HG03103 (cell line): ENCODE results near the gene CHST4.
"Not testable (repeated sequence)": the region's sequence is repeated elsewhere in the genome, so short reads cannot be mapped to it uniquely, and the experiment has no call there.

Source experiments
- ATAC-seq: cut with Tn5 transposase; IDR thresholded peaks from one replicate; pipeline ENCODE4 v1.9.1; 2021; ENCODE audit warnings: low read depth; ENCODE audit not compliant: unreplicated experiment

CHST4 gene

GRCh38 chr16:71520550-71520949 is 5.7 kb upstream of the CHST4 start:
- ATAC-seq: no peak

GRCh38 chr16:71524566-71525553 is 1.4 kb upstream of the CHST4 start:
- no peak for ATAC-seq

DNA sequence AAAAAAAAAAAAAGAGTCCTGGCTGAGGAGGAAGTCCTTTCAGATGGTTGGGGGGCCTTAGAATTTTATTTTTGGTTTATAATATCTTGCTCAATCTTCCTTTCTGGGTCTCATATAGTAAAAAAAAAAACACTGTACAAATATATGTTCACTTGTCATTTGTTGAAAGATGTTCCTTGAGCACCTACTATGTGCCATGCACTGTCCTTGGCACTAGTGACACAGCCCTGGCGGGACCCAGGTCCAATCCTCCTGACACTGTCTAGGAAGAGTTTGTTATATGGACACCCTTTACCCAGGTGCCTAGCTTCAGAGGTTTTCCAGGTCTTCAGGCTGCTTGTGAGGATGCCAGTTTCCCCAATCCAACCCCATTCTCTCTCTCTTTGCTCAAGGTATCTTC is 2.0 kb downstream of the CHST4 start:
- no peak for ATAC-seq

DNA sequence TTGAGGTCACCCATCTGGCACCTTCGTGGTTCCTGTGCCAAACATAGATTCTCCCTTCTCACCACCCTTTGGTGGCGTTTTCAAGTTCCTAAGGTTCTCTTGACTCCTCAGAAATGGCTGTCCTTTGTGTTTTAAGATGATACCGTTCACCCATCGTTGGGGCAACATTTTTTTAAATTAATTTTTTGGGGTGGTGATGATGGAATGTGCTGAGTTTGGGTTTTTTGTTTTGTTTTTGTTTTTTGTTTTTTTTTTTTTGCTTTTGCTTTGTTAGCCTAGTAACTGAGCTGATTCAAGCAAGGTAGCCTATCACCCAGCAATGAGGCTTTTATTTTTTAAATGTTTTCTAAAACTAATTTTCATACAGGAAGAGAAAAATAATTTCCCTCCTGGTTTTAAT is 2.6 kb downstream of the CHST4 start:
- no peak for ATAC-seq

DNA sequence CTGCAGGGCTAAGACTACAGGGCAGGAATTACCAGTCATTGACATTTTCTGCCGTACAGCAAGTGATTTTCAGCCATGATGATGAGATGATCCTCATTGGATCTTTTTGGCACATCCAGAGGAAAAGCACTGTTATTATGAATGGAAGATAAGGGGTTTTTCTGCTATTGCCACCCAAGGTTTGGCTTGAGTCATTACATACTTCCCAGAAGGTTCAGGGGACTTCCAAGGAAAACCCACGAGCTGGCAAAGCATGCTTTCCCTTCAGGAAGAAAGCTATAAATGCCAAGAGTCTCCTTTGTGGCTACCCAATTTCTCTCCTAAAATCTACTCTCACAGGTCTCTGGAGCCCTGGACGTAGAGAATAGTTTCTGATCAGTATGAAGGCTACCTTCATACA is 6.1 kb downstream of the CHST4 start:
- ATAC-seq: no peak

DNA sequence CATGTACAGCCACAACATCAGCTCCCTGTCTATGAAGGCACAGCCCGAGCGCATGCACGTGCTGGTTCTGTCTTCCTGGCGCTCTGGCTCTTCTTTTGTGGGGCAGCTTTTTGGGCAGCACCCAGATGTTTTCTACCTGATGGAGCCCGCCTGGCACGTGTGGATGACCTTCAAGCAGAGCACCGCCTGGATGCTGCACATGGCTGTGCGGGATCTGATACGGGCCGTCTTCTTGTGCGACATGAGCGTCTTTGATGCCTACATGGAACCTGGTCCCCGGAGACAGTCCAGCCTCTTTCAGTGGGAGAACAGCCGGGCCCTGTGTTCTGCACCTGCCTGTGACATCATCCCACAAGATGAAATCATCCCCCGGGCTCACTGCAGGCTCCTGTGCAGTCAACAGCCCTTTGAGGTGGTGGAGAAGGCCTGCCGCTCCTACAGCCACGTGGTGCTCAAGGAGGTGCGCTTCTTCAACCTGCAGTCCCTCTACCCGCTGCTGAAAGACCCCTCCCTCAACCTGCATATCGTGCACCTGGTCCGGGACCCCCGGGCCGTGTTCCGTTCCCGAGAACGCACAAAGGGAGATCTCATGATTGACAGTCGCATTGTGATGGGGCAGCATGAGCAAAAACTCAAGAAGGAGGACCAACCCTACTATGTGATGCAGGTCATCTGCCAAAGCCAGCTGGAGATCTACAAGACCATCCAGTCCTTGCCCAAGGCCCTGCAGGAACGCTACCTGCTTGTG is 10.7 kb downstream of the CHST4 start:
- no peak for ATAC-seq

DNA sequence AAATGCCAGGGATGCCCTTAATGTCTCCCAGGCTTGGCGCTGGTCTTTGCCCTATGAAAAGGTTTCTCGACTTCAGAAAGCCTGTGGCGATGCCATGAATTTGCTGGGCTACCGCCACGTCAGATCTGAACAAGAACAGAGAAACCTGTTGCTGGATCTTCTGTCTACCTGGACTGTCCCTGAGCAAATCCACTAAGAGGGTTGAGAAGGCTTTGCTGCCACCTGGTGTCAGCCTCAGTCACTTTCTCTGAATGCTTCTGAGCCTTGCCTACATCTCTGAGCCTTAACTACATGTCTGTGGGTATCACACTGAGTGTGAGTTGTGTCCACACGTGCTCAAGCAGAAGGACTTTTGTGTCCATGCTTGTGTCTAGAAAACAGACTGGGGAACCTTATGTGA is 11.4 kb downstream of the CHST4 start:
- no peak for ATAC-seq

DNA sequence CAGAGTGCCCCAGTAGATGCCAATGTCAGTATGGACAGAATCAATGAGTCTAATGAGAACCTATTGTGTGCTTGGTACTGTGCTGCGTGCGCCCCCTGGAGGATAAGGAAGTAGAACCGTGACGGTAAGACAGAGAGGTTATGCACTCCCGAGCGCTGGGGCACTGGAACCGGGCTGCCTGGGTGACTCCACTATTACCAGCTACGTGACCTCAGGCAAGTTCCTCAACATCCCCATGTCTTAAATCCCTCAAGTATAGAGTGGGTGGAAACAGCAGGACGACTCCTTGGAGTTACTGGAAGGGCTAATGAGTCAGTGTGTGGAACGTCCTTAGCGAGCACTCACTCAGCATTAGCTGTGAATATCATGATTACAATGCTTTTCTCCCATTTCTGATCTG is 16.2 kb downstream of the CHST4 start:
- peak; percentile 75 for ATAC-seq

- no peak for ATAC-seq
Measured at GRCh38 chr16:71547168-71547567, 20.9 kb downstream of the CHST4 start.

DNA sequence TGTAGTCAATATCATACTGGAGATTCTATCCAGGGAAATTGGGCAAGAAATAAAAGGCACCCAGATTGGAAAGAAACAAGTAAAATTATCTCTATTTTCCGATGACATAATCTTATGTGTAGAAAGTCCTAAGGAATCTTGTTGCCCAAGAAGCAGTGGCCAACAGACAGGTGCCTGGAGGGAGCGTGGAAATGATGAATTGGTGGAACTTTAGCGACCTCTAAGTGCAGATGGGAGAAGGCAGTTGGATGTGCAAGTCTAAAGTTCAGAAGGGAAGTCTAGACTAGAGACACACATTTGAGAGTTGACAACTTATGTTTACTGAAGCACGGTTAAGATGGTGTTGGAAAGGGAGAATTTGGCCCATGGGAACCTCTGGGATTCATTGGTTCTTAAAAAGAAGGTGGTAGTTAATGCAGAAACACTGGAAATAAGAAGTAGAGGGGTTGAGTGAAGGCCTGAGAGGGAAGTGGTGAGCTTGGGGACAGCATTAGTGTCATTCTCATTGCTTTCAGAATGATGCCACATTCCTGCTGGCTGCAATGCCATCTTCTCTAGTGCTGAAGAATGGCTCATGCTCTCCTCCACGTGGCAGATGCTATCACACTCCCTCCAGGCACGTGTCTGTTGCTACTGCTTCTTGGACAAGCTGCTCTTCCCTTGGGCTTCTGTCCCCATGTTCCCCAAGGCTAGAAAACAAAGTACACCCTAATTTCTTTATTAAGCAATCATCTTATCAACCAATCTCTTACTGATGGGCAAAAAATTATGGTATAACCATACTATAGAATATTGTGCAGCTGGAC is 26.7 kb downstream of the CHST4 start:
- no peak for ATAC-seq

- no peak for ATAC-seq
Measured at GRCh38 chr16:71555230-71555891, 29.1 kb downstream of the CHST4 start.

GRCh38 chr16:71557299-71557698 is 31.1 kb downstream of the CHST4 start:
- ATAC-seq: no peak

GRCh38 chr16:71557954-71558582 is 31.8 kb downstream of the CHST4 start:
- no peak for ATAC-seq

GRCh38 chr16:71559855-71560254 is 33.6 kb downstream of the CHST4 start:
- no peak for ATAC-seq

GRCh38 chr16:71561886-71562285 is 35.7 kb downstream of the CHST4 start:
- ATAC-seq: not testable (repeated sequence)

GRCh38 chr16:71562552-71562951 is 36.3 kb downstream of the CHST4 start:
- ATAC-seq: no peak

- no peak for ATAC-seq
Measured at GRCh38 chr16:71564335-71564967, 38.2 kb downstream of the CHST4 start.

GRCh38 chr16:71565812-71566700 is 39.8 kb downstream of the CHST4 start:
- ATAC-seq: no peak
